HepG2 (cell line): Measurements from ENCODE around the gene DZIP1L. TPM values are rescaled to one million over a fixed set of nuclear protein-coding genes. Genes with fewer than 3 reads are reported as not detected.

Source experiments
- ATAC-seq: fragments of 200-7000 bp; cut with Tn5 transposase; 3 replicates; pipeline ENCODE4 v1.9.1; 2020; ENCODE audit warnings: mild to moderate bottlenecking, moderate library complexity
- BruUV-seq: library from RNA; stranded (reverse); fragments of 400-500 nt; replicated peaks from 2 replicates; lab custom pipeline; 2021; lab: Mats Ljungman, UMichigan
- CTCF ChIA-PET: fragments of 300-600 bp; formaldehyde crosslinking; extraction: SDS; loops from one replicate; lab custom pipeline; 2021; ENCODE audit warnings: low total read pairs, inconsistent platforms, low intra/inter-chr PET ratio; lab: Yijun Ruan, JAX
- POLR2A ChIA-PET: fragments of 350-600 bp; sonication (Branson Sonifier 250); formaldehyde crosslinking; loops from one replicate; lab custom pipeline; 2020; ENCODE audit warnings: antibody characterized with exemption, inconsistent platforms; lab: Yijun Ruan, JAX
- DNase-seq: peaks from one replicate; pipeline ENCODE4 v3.0.0-alpha.2; 2015; ENCODE audit warnings: low spot score
- FAIRE-seq: peaks from 3 replicates; lab custom pipeline; 2011; peaks lifted over from hg19 to GRCh38; lab: Jason Lieb, UNC
- H2AFZ ChIP-seq: one replicate; pipeline ENCODE4 v1.6.1; 2011; ENCODE audit warnings: low read length, inconsistent platforms
- H3K27ac ChIP-seq: fragments of 300-600 bp; 3 replicates; pipeline ENCODE4 v1.8.0; 2011; ENCODE audit warnings: mixed run types, mild to moderate bottlenecking, mixed read lengths, low read length, inconsistent platforms; ENCODE audit not compliant: insufficient read depth; ENCODE audit errors: extremely low read length
- H3K27me3 ChIP-seq, 2 experiments: fragments of 200-600 bp in 1 of 2; 2 replicates in 1 of 2; 3 replicates in 1 of 2; pipeline versions ENCODE4 v1.6.0 to v1.8.0; 2011; ENCODE audit warnings: low read length in 2 of 2, mild to moderate bottlenecking in 2 of 2, moderate library complexity in 2 of 2, inconsistent platforms in 1 of 2; ENCODE audit not compliant: insufficient read depth in 2 of 2, control insufficient read depth in 1 of 2
- H3K36me3 ChIP-seq, 2 experiments: fragments of 200-600 bp in 1 of 2; replicated peaks in 1 of 2; 2 replicates in 1 of 2; 3 replicates in 1 of 2; pipeline versions ENCODE4 v1.5.1 to v1.8.0; 2011; ENCODE audit warnings: low read length in 2 of 2, inconsistent platforms in 1 of 2; ENCODE audit not compliant: insufficient read depth in 2 of 2, control insufficient read depth in 1 of 2
- H3K4me1 ChIP-seq: 2 replicates; pipeline ENCODE4 v1.5.1; 2012; ENCODE audit warnings: low read length, inconsistent platforms; ENCODE audit not compliant: insufficient read depth
- H3K4me2 ChIP-seq: 2 replicates; pipeline ENCODE4 v1.6.0; 2011; ENCODE audit warnings: low read depth, low read length, inconsistent platforms
- H3K4me3 ChIP-seq, 3 experiments: fragments of 200-600 bp in 1 of 3; sonication (generic), shearing (Covaris generic) in 1 of 3; replicated peaks in 1 of 3; 2 replicates each; pipeline ENCODE4 v1.5.1; 2011 to 2016; ENCODE audit warnings: low read length in 3 of 3, inconsistent platforms in 2 of 3, low read depth in 2 of 3, mild to moderate bottlenecking in 2 of 3, control low read depth in 1 of 3, mixed read lengths in 1 of 3; ENCODE audit not compliant: insufficient read depth in 1 of 3
- H3K79me2 ChIP-seq: one replicate; pipeline ENCODE4 v1.6.1; 2011; ENCODE audit warnings: low read length, inconsistent platforms; ENCODE audit not compliant: insufficient read depth
- H3K9ac ChIP-seq: 2 replicates; pipeline ENCODE4 v1.6.0; 2011; ENCODE audit warnings: mild to moderate bottlenecking, low read depth, low read length, inconsistent platforms; ENCODE audit not compliant: insufficient read depth
- H3K9me3 ChIP-seq: 2 replicates; pipeline ENCODE4 v1.5.1; 2012; ENCODE audit warnings: mild to moderate bottlenecking, low read length
- H4K20me1 ChIP-seq: 2 replicates; pipeline ENCODE4 v1.6.0; 2011; ENCODE audit warnings: inconsistent platforms, mild to moderate bottlenecking, low read length, moderate library complexity; ENCODE audit not compliant: insufficient read depth
- CCDC6 ChIP-seq: sonication (generic); formaldehyde crosslinking; IDR thresholded peaks from 2 replicates; pipeline ENCODE4 v1.8.1; 2022; ENCODE audit warnings: mild to moderate bottlenecking, missing genetic modification reagents, moderate library complexity
- CREB1 ChIP-seq, 2 experiments: fragments of 450-650 bp in 1 of 2; IDR thresholded peaks; 2 replicates each; pipeline ENCODE4 v1.6.1; 2016 to 2017; ENCODE audit warnings: control low read depth in 1 of 2, mild to moderate bottlenecking in 1 of 2, missing compliant biosample characterization in 1 of 2, missing genetic modification characterization in 1 of 2
- FOXK2 ChIP-seq: fragments of 450-650 bp; IDR thresholded peaks from 2 replicates; pipeline ENCODE4 v1.6.1; 2016
- FOXO1 ChIP-seq: sonication (generic); formaldehyde crosslinking; IDR thresholded peaks from 2 replicates; pipeline ENCODE4 v1.4.0; 2020; ENCODE audit warnings: missing genetic modification reagents
- NR2F2 ChIP-seq: IDR thresholded peaks from 2 replicates; pipeline ENCODE4 v1.6.1; 2012; ENCODE audit warnings: low read depth, inconsistent platforms, borderline replicate concordance
- NR2F6 ChIP-seq, 2 experiments: IDR thresholded peaks; 2 replicates each; pipeline ENCODE4 v1.6.1; 2016; ENCODE audit warnings: antibody characterized with exemption in 1 of 2, mild to moderate bottlenecking in 1 of 2
- RAD21 ChIP-seq: fragments of 450-650 bp; formaldehyde crosslinking; IDR thresholded peaks from 2 replicates; pipeline ENCODE4 v1.5.0; 2020; ENCODE audit warnings: mild to moderate bottlenecking
- ZNF225 ChIP-seq: sonication (generic); formaldehyde crosslinking; IDR thresholded peaks from 2 replicates; pipeline ENCODE4 v1.4.0; 2020; ENCODE audit warnings: mild to moderate bottlenecking, missing genetic modification reagents
- ZNF543 ChIP-seq: sonication (generic); formaldehyde crosslinking; IDR thresholded peaks from 2 replicates; pipeline ENCODE4 v1.4.0; 2020; ENCODE audit warnings: mild to moderate bottlenecking, missing genetic modification reagents
- ZNF552 ChIP-seq: sonication (generic); formaldehyde crosslinking; IDR thresholded peaks from 2 replicates; pipeline ENCODE4 v1.9.0; 2022; ENCODE audit warnings: missing genetic modification reagents, mild to moderate bottlenecking, borderline replicate concordance
- ZNF619 ChIP-seq: sonication (generic); formaldehyde crosslinking; IDR thresholded peaks from 2 replicates; pipeline ENCODE4 v1.4.0; 2020; ENCODE audit warnings: mild to moderate bottlenecking, missing genetic modification reagents
- in situ Hi-C: cut with HindIII; loops from 2 replicates; pipeline ENCODE4 v1.10.0; 2017; ENCODE audit warnings: low pct_unique_long_range_greater_than_20kb; ENCODE audit not compliant: extremely low pct_ligation_motif_present
- intact Hi-C: fragments of 100-400 bp; cut with micrococcal nuclease; formaldehyde crosslinking; loops from one replicate; pipeline ENCODE4 v1.10.0; 2022; ENCODE audit not compliant: unreplicated experiment
- polyA plus RNA-seq, 8 experiments: library from polyadenylated mRNA; depleted of rRNA in 3 of 8; stranded (reverse) in 7 of 8; unstranded in 1 of 8; fragments of >200 nt; fragmentation: Illumina TruSeq in 4 of 8; extraction: Trizol in 4 of 8; gene quantifications; 2 replicates each; pipeline versions ENCODE4 v1.2.1 to v1.2.3, GENCODE V29; 2011 to 2016; ENCODE audit warnings: low read depth in 4 of 8, missing spikeins in 1 of 8, mixed read lengths in 1 of 8; ENCODE audit not compliant: insufficient read depth in 1 of 8
- total RNA-seq, 5 experiments: library from RNA; depleted of rRNA; stranded (reverse); fragments of >200 nt; fragmentation: Illumina TruSeq; extraction: Trizol; gene quantifications; 2 replicates each; pipeline ENCODE4 v1.2.3, GENCODE V29; 2016; ENCODE audit warnings: low read depth in 1 of 5
- TF ChIP-seq, protein P1 (sequence below): sonication (generic); formaldehyde crosslinking; IDR thresholded peaks from 2 replicates; pipeline ENCODE4 v1.5.1; 2020; ENCODE audit warnings: missing genetic modification reagents, mild to moderate bottlenecking, borderline replicate concordance
- TF ChIP-seq, protein P2 (sequence below): sonication (generic); formaldehyde crosslinking; IDR thresholded peaks from 2 replicates; pipeline ENCODE4 v1.4.0; 2020; ENCODE audit warnings: missing genetic modification reagents
- TF ChIP-seq, protein P3 (sequence below): sonication (generic); formaldehyde crosslinking; IDR thresholded peaks from 2 replicates; pipeline ENCODE4 v1.4.0; 2020; ENCODE audit warnings: missing genetic modification reagents
- TF ChIP-seq, protein P4 (sequence below): sonication (generic); formaldehyde crosslinking; IDR thresholded peaks from 2 replicates; pipeline ENCODE4 v1.4.0; 2020; ENCODE audit warnings: missing genetic modification reagents, mild to moderate bottlenecking, borderline replicate concordance
- TF ChIP-seq, protein P5 (sequence below): sonication (generic); formaldehyde crosslinking; IDR thresholded peaks from 2 replicates; pipeline ENCODE4 v1.9.0; 2021; ENCODE audit warnings: missing genetic modification reagents, mild to moderate bottlenecking, borderline replicate concordance

Gene DZIP1L
- total and polyA plus RNA-seq, 2 of the 13 experiments (the other 11 are each of a cell fraction or from before 2014, with no cell fraction given) = 0.90 to 1.2 TPM

DNA sequence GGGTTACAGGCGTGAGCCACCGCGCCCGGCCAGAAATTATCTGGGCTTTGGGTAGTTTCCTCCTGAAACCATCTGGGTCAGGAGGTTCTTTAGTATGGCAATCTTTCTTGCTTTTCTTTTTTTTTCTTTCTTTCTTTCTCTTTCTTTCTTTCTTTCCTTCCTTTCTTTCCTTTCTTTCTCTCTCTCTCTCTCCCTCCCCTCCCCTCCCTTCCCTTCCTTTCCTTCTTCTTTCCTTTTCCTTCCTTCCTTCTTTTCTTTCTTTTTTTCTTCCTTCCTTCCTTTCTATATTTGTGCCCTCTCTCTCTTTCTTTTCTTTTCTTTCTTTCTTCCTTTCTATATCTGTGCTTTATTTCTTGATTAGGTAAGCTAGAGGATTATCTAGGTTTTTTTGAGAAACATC lies 42.3 kb upstream of the DZIP1L start (continued):
- TF ChIP-seq, protein P1, sequence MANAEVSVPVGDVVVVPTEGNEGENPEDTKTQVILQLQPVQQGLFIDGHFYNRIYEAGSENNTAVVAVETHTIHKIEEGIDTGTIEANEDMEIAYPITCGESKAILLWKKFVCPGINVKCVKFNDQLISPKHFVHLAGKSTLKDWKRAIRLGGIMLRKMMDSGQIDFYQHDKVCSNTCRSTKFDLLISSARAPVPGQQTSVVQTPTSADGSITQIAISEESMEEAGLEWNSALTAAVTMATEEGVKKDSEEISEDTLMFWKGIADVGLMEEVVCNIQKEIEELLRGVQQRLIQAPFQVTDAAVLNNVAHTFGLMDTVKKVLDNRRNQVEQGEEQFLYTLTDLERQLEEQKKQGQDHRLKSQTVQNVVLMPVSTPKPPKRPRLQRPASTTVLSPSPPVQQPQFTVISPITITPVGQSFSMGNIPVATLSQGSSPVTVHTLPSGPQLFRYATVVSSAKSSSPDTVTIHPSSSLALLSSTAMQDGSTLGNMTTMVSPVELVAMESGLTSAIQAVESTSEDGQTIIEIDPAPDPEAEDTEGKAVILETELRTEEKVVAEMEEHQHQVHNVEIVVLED = no peak
- no peak for TF ChIP-seq ZNF543 (CRISPR knock-in tag)
- TF ChIP-seq, protein P2, sequence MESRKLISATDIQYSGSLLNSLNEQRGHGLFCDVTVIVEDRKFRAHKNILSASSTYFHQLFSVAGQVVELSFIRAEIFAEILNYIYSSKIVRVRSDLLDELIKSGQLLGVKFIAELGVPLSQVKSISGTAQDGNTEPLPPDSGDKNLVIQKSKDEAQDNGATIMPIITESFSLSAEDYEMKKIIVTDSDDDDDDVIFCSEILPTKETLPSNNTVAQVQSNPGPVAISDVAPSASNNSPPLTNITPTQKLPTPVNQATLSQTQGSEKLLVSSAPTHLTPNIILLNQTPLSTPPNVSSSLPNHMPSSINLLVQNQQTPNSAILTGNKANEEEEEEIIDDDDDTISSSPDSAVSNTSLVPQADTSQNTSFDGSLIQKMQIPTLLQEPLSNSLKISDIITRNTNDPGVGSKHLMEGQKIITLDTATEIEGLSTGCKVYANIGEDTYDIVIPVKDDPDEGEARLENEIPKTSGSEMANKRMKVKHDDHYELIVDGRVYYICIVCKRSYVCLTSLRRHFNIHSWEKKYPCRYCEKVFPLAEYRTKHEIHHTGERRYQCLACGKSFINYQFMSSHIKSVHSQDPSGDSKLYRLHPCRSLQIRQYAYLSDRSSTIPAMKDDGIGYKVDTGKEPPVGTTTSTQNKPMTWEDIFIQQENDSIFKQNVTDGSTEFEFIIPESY = no peak
- no peak for TF ChIP-seq NR2F2
- TF ChIP-seq ZNF552 (CRISPR knock-in tag) = no peak

DNA sequence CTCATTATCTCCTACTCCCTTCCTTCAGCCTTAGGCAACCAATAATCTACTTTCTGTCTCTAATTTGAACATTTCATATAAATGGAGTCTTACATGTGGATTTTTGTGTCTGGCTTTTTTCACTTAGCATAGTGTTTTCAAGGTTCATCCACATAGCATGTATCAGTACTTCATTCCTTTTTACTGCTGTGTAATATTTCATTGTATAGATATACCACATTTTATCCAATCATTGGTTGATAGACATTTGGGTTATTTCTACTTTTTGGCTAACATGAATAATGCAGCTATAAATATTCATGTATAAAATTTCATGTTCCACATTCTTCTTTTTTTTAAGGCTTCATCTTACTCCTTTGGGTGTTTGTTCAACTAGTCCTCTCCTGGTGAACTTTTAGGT lies 39.1 kb upstream of the DZIP1L start:
- ChIA-PET POLR2A (no interaction called here), CTCF (no interaction called here)
- no peak overlapping the region for H3K4me3 ChIP-seq
- DNase-seq = no peak
- no peaks in the 10 kb centered on the region for H3K27me3 ChIP-seq
- in situ Hi-C loops = no loop called here
- no peak for ATAC-seq
- no TSS peak for BruUV-seq
- no peak overlapping the region for H3K27ac ChIP-seq
- no peaks in the 10 kb centered on the region for H4K20me1 ChIP-seq
- TF ChIP-seq ZNF225 (no peak), CCDC6 (CRISPR knock-in tag) (no peak), NR2F6 (IDR thresholded peaks at IDR 0.05) (no peak), NR2F6 (CRISPR knock-in tag; IDR thresholded peaks at IDR 0.05) (no peak), FOXO1 (CRISPR knock-in tag) (no peak), ZNF619 (CRISPR knock-in tag) (no peak), FOXK2 (no peak), CREB1 (IDR thresholded peaks at IDR 0.05) (no peak), CREB1 (CRISPR knock-in tag; IDR thresholded peaks at IDR 0.05) (no peak), RAD21 (no peak)
- TF ChIP-seq, protein P3, sequence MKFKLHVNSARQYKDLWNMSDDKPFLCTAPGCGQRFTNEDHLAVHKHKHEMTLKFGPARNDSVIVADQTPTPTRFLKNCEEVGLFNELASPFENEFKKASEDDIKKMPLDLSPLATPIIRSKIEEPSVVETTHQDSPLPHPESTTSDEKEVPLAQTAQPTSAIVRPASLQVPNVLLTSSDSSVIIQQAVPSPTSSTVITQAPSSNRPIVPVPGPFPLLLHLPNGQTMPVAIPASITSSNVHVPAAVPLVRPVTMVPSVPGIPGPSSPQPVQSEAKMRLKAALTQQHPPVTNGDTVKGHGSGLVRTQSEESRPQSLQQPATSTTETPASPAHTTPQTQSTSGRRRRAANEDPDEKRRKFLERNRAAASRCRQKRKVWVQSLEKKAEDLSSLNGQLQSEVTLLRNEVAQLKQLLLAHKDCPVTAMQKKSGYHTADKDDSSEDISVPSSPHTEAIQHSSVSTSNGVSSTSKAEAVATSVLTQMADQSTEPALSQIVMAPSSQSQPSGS (CRISPR knock-in tag) = no peak
- TF ChIP-seq, protein P4, sequence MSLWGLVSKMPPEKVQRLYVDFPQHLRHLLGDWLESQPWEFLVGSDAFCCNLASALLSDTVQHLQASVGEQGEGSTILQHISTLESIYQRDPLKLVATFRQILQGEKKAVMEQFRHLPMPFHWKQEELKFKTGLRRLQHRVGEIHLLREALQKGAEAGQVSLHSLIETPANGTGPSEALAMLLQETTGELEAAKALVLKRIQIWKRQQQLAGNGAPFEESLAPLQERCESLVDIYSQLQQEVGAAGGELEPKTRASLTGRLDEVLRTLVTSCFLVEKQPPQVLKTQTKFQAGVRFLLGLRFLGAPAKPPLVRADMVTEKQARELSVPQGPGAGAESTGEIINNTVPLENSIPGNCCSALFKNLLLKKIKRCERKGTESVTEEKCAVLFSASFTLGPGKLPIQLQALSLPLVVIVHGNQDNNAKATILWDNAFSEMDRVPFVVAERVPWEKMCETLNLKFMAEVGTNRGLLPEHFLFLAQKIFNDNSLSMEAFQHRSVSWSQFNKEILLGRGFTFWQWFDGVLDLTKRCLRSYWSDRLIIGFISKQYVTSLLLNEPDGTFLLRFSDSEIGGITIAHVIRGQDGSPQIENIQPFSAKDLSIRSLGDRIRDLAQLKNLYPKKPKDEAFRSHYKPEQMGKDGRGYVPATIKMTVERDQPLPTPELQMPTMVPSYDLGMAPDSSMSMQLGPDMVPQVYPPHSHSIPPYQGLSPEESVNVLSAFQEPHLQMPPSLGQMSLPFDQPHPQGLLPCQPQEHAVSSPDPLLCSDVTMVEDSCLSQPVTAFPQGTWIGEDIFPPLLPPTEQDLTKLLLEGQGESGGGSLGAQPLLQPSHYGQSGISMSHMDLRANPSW (CRISPR knock-in tag) = no peak
- TF ChIP-seq, protein P5, sequence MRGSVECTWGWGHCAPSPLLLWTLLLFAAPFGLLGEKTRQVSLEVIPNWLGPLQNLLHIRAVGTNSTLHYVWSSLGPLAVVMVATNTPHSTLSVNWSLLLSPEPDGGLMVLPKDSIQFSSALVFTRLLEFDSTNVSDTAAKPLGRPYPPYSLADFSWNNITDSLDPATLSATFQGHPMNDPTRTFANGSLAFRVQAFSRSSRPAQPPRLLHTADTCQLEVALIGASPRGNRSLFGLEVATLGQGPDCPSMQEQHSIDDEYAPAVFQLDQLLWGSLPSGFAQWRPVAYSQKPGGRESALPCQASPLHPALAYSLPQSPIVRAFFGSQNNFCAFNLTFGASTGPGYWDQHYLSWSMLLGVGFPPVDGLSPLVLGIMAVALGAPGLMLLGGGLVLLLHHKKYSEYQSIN (CRISPR knock-in tag) = no peak
- no peak for FAIRE-seq
- H3K9ac ChIP-seq = no peak overlapping the region
- H3K36me3 ChIP-seq = no peaks in the 10 kb centered on the region
- no peaks in the 10 kb centered on the region for H3K79me2 ChIP-seq
- no peaks in the 10 kb centered on the region for H3K9me3 ChIP-seq
- no peak overlapping the region for H3K4me2 ChIP-seq
- no peak overlapping the region for H2AFZ ChIP-seq
- intact Hi-C loops = no loop called here
- no peaks in the 10 kb centered on the region for H3K4me1 ChIP-seq
